GM12878 (cell line): ENCODE results near the gene C17orf114.

Experiments used
- ATAC-seq: fragments of 200-7000 bp; cut with Tn5 transposase; 3 replicates; pipeline ENCODE4 v1.9.1; 2020; ENCODE audit warnings: mild to moderate bottlenecking, moderate library complexity
- BruUV-seq: library from RNA; stranded (reverse); fragments of 400-500 nt; replicated peaks from 2 replicates; lab custom pipeline; 2021; lab: Mats Ljungman, UMichigan
- CTCF ChIA-PET: fragments of 300-600 bp; sonication (Branson Sonifier 250); formaldehyde crosslinking; extraction: SDS; loops from one replicate; lab custom pipeline; 2021; ENCODE audit warnings: inconsistent platforms; lab: Yijun Ruan, JAX
- POLR2A ChIA-PET: fragments of 350-600 bp; formaldehyde crosslinking; extraction: SDS; loops from one replicate; lab custom pipeline; 2021; ENCODE audit warnings: inconsistent platforms; lab: Charles Lee
- RAD21 ChIA-PET: fragments of 300-600 bp; sonication (Branson Sonifier 250); formaldehyde crosslinking; loops from one replicate; lab custom pipeline; 2023; ENCODE audit warnings: antibody characterized with exemption; ENCODE audit not compliant: unreplicated experiment; lab: Charles Lee
- SMC1A ChIA-PET: fragments of 300-600 bp; sonication (Branson Sonifier 250); formaldehyde crosslinking; loops from one replicate; lab custom pipeline; 2023; ENCODE audit not compliant: unreplicated experiment, uncharacterized antibody; lab: Charles Lee
- DNase-seq: peaks from one replicate; pipeline ENCODE4 v3.0.0-alpha.2; 2011; ENCODE audit warnings: low read depth, low spot score
- FAIRE-seq: peaks from 3 replicates; lab custom pipeline; 2011; peaks lifted over from hg19 to GRCh38; lab: Jason Lieb, UNC
- H2AFZ ChIP-seq: 2 replicates; pipeline ENCODE4 v1.6.0; 2011; ENCODE audit warnings: low read depth, low read length, control low read depth; ENCODE audit not compliant: control insufficient read depth
- H3K27ac ChIP-seq: 2 replicates; pipeline ENCODE4 v1.5.1; 2011; ENCODE audit warnings: control low read depth; ENCODE audit not compliant: control insufficient read depth, insufficient read depth
- H3K27me3 ChIP-seq, 2 experiments: replicated peaks in 1 of 2; 2 replicates each; pipeline versions ENCODE4 v1.6.0 to v1.6.1; 2011; ENCODE audit warnings: low read length in 1 of 2; ENCODE audit not compliant: control insufficient read depth in 2 of 2, insufficient read depth in 2 of 2
- H3K36me3 ChIP-seq, 2 experiments: 2 replicates each; pipeline ENCODE4 v1.5.1; 2011; ENCODE audit warnings: low read length in 1 of 2; ENCODE audit not compliant: control insufficient read depth in 2 of 2, insufficient read depth in 2 of 2
- H3K4me1 ChIP-seq: 2 replicates; pipeline ENCODE4 v1.6.1; 2011; ENCODE audit warnings: mild to moderate bottlenecking, low read length, moderate library complexity, mixed read lengths; ENCODE audit not compliant: control insufficient read depth, insufficient read depth
- H3K4me2 ChIP-seq: 2 replicates; pipeline ENCODE4 v1.6.0; 2011; ENCODE audit warnings: control low read depth; ENCODE audit not compliant: control insufficient read depth, insufficient read depth
- H3K4me3 ChIP-seq: fragments of 200-600 bp; sonication (generic); 2 replicates; pipeline ENCODE4 v1.5.1; 2016
- H3K79me2 ChIP-seq: 2 replicates; pipeline ENCODE4 v1.6.0; 2011; ENCODE audit warnings: low read length; ENCODE audit not compliant: control insufficient read depth, insufficient read depth
- H3K9ac ChIP-seq: 2 replicates; pipeline ENCODE4 v1.8.0; 2011; ENCODE audit warnings: low read length, control low read depth, mixed read lengths; ENCODE audit not compliant: control insufficient read depth, insufficient read depth
- H3K9me3 ChIP-seq: replicated peaks from 3 replicates; pipeline ENCODE4 v1.5.1; 2011; ENCODE audit warnings: mild to moderate bottlenecking, low read length; ENCODE audit not compliant: control insufficient read depth, insufficient read depth
- H4K20me1 ChIP-seq: 2 replicates; pipeline ENCODE4 v1.6.0; 2011; ENCODE audit not compliant: control insufficient read depth, insufficient read depth
- BACH1 ChIP-seq: fragments of 450-650 bp; IDR thresholded peaks from 2 replicates; pipeline ENCODE4 v1.6.1; 2017; ENCODE audit warnings: mild to moderate bottlenecking, borderline replicate concordance
- CHD2 ChIP-seq: IDR thresholded peaks from 2 replicates; pipeline ENCODE4 v1.6.1; 2011; ENCODE audit warnings: low read depth, low read length, improper control_type of control experiment, borderline replicate concordance
- CTCF ChIP-seq, 3 experiments: IDR thresholded peaks in 2 of 3; conservative IDR thresholded peaks in 1 of 3; 2 replicates each; pipeline ENCODE4 v1.5.1; 2011; ENCODE audit warnings: low read depth in 3 of 3, low read length in 3 of 3, mild to moderate bottlenecking in 3 of 3, control low read depth in 2 of 3, moderate library complexity in 2 of 3, inconsistent platforms in 1 of 3, mixed read lengths in 1 of 3; ENCODE audit not compliant: control insufficient read depth in 2 of 3, insufficient read depth in 1 of 3; ENCODE audit errors: extremely low read depth in 1 of 3
- ETV6 ChIP-seq, 2 experiments: fragments of 450-650 bp in 1 of 2; IDR thresholded peaks in 1 of 2; conservative IDR thresholded peaks in 1 of 2; 2 replicates each; pipeline ENCODE4 v1.6.1; 2014; ENCODE audit warnings: antibody characterized with exemption in 1 of 2, borderline replicate concordance in 1 of 2, low read depth in 1 of 2, mild to moderate bottlenecking in 1 of 2, moderate library complexity in 1 of 2
- GABPA ChIP-seq: IDR thresholded peaks from 2 replicates; pipeline ENCODE4 v1.6.1; 2014; ENCODE audit warnings: antibody characterized with exemption, low read depth, mild to moderate bottlenecking, inconsistent platforms
- IKZF2 ChIP-seq, 2 experiments: fragments of 450-650 bp; IDR thresholded peaks; 2 replicates each; pipeline ENCODE4 v1.6.1; 2017; ENCODE audit warnings: mild to moderate bottlenecking in 2 of 2, moderate library complexity in 2 of 2
- NFYB ChIP-seq: IDR thresholded peaks from 2 replicates; pipeline ENCODE4 v1.6.1; 2011; ENCODE audit warnings: low read depth, mild to moderate bottlenecking, low read length, improper control_type of control experiment, moderate library complexity; ENCODE audit not compliant: insufficient read depth
- NKRF ChIP-seq: fragments of 450-650 bp; conservative IDR thresholded peaks from 2 replicates; pipeline ENCODE4 v1.6.1; 2017; ENCODE audit warnings: mild to moderate bottlenecking, moderate library complexity
- NR2C1 ChIP-seq: fragments of 450-650 bp; IDR thresholded peaks from 2 replicates; pipeline ENCODE4 v1.6.1; 2017; ENCODE audit warnings: antibody characterized with exemption, mild to moderate bottlenecking, moderate library complexity
- NR2F1 ChIP-seq: fragments of 450-650 bp; conservative IDR thresholded peaks from 2 replicates; pipeline ENCODE4 v1.6.1; 2017; ENCODE audit warnings: mild to moderate bottlenecking
- RAD21 ChIP-seq: IDR thresholded peaks from 2 replicates; pipeline ENCODE4 v1.6.1; 2011; ENCODE audit warnings: mild to moderate bottlenecking, low read depth, low read length, moderate library complexity; ENCODE audit not compliant: insufficient read depth
- SIN3A ChIP-seq: IDR thresholded peaks from 2 replicates; pipeline ENCODE4 v1.6.1; 2012; ENCODE audit warnings: low read depth, low read length, improper control_type of control experiment
- SIX5 ChIP-seq: IDR thresholded peaks from 2 replicates; pipeline ENCODE4 v1.6.1; 2011; ENCODE audit warnings: mild to moderate bottlenecking, low read depth, low read length, moderate library complexity; ENCODE audit not compliant: severe bottlenecking
- SMARCA5 ChIP-seq: fragments of 450-650 bp; IDR thresholded peaks from 2 replicates; pipeline ENCODE4 v1.6.1; 2017; ENCODE audit warnings: mild to moderate bottlenecking
- STAT3 ChIP-seq: IDR thresholded peaks from 2 replicates; pipeline ENCODE4 v1.6.1; 2011; ENCODE audit warnings: low read depth, low read length, improper control_type of control experiment
- TAF1 ChIP-seq: IDR thresholded peaks from 2 replicates; pipeline ENCODE4 v1.6.1; 2011; ENCODE audit warnings: mild to moderate bottlenecking, low read depth, low read length, borderline replicate concordance
- TBL1XR1 ChIP-seq: IDR thresholded peaks from 2 replicates; pipeline ENCODE4 v1.6.1; 2012; ENCODE audit warnings: low read depth, low read length, improper control_type of control experiment
- ZSCAN29 ChIP-seq: fragments of 450-650 bp; IDR thresholded peaks from 2 replicates; pipeline ENCODE4 v1.6.1; 2017; ENCODE audit warnings: mild to moderate bottlenecking, moderate library complexity
- WGBS: methylation state at CpG from one replicate; pipeline ENCODE4 v1.1.6; 2016; ENCODE audit warnings: low lambda C conversion rate; ENCODE audit not compliant: insufficient replicate concordance, insufficient coverage; ENCODE audit errors: missing lambda C conversion rate; 5-methylcytosine and 5-hydroxymethylcytosine counted together
- in situ Hi-C: fragments of 300-500 bp; cut with MboI; formaldehyde crosslinking; loops from 9 replicates; pipeline ENCODE4 v1.14.3; 2018; ENCODE audit warnings: mixed read lengths
- intact Hi-C: fragments of 100-400 bp; cut with micrococcal nuclease; formaldehyde crosslinking; loops from one replicate; pipeline ENCODE4 v1.14.2; 2022; ENCODE audit not compliant: unreplicated experiment

C17orf114 gene

GRCh38 chr17:4790705-4791088, 11.4 kb downstream of the C17orf114 start (continued):
- TF ChIP-seq CTCF (IDR thresholded peaks at IDR 0.05 in 2 of 3, conservative IDR thresholded peaks at IDR 0.05 in 1 of 3; ENCODE audit: control insufficient read depth in 2 of 3, extremely low read depth in 1 of 3, insufficient read depth in 1 of 3, low read depth in 3 of 3, low read length in 3 of 3) (no peak), NKRF (no peak), ETV6 (conservative IDR thresholded peaks at IDR 0.05 in 1 of 2, IDR thresholded peaks at IDR 0.05 in 1 of 2; ENCODE audit: borderline replicate concordance in 1 of 2, low read depth in 1 of 2) (no peak)
- TF ChIP-seq, all 136 proteins: peak for 0

- Histone ChIP-seq H3K4me2 (peak overlapping the region; percentile 98), H4K20me1 (no peaks in the 10 kb centered on the region), H3K27me3 (peaks cover 16 to 18% of the 10 kb centered on the region in 2 experiments), H3K9me3 (no peaks in the 10 kb centered on the region), H3K79me2 (no peaks in the 10 kb centered on the region), H3K4me3 (peak overlapping the region; percentile 79), H3K36me3 (no peaks in the 10 kb centered on the region), H2AFZ (peak overlapping the region; percentile 66), H3K9ac (peak overlapping the region; percentile 60), H3K4me1 (peaks cover 12% of the 10 kb centered on the region), H3K27ac (peak overlapping the region; percentile 39; the same call in 1 of the 2 replicates)
- in situ Hi-C loops, result no loop called here
- under 1% methylated on average over 62 of the region's 91 CpGs for WGBS
- peak; percentile 35 for FAIRE-seq
- no peak for DNase-seq
- RAD21 ChIA-PET, result interaction anchor here (0.8 to 2.0 kb wide), 11 partner anchors 17 to 946 kb away, joined by 3 to 14 read pairs (median 5); partner anchors contain the start of genes ARRB2, MED11 and PLD2
- intact Hi-C loops, result loop anchor here (5.0 to 10.0 kb wide), 2 partner anchors 55 to 78 kb away; partner anchors contain the start of genes ARRB2, CXCL16, MED11 and ZMYND15
- no TSS peak for BruUV-seq
- CTCF ChIA-PET, result interaction anchor here (0.6 to 2.7 kb wide), 29 partner anchors 11 to 272 kb away, joined by 3 to 16 read pairs (median 4); partner anchors contain the start of genes ARRB2, MED11 and PLD2
- POLR2A ChIA-PET, result interaction anchor here (0.7 to 1.8 kb wide), 6 partner anchors 10 to 653 kb away, joined by 3 to 14 read pairs (median 5); partner anchors contain the start of genes ARRB2 and PLD2
- SMC1A ChIA-PET, result interaction anchor here (0.9 to 2.1 kb wide), 8 partner anchors 10 to 98 kb away, joined by 3 to 9 read pairs (median 4); partner anchors contain the start of gene ARRB2
- ATAC-seq, result peak; percentile 98
- TF ChIP-seq SIN3A (0 out of 2 replicates have a peak, but pooled peaks have one; percentile 51), NFYB (no peak), ZSCAN29 (peak; percentile 40; the same call in 1 of the 2 replicates), RAD21 (peak; percentile 38; the same call in 1 of the 2 replicates), TAF1 (peak; percentile 22; the same call in 1 of the 2 replicates), SMARCA5 (peak; percentile 99), NR2F1 (peak; percentile 92), BACH1 (peak; percentile 85), TBL1XR1 (no peak), STAT3 (no peak), SIX5 (no peak), NR2C1 (peak; percentile 51), GABPA (no peak), IKZF2 (IDR thresholded peaks at IDR 0.05) (no peak; a peak in 1 of 4 replicates), CHD2 (no peak)
These were observed 12.0 kb downstream of the C17orf114 start for GRCh38 chr17:4789951-4790704.
